ENCODE data around the gene CDCP2.

CDCP2 gene

GRCh38 chr1:54138994-54139393 lies 13.8 kb downstream of the CDCP2 start:
- no peak for TF ChIP-seq REST (IDR thresholded peaks at IDR 0.05; ENCODE audit: insufficient replicate concordance, low read depth)
- TF ChIP-seq, protein P1, sequence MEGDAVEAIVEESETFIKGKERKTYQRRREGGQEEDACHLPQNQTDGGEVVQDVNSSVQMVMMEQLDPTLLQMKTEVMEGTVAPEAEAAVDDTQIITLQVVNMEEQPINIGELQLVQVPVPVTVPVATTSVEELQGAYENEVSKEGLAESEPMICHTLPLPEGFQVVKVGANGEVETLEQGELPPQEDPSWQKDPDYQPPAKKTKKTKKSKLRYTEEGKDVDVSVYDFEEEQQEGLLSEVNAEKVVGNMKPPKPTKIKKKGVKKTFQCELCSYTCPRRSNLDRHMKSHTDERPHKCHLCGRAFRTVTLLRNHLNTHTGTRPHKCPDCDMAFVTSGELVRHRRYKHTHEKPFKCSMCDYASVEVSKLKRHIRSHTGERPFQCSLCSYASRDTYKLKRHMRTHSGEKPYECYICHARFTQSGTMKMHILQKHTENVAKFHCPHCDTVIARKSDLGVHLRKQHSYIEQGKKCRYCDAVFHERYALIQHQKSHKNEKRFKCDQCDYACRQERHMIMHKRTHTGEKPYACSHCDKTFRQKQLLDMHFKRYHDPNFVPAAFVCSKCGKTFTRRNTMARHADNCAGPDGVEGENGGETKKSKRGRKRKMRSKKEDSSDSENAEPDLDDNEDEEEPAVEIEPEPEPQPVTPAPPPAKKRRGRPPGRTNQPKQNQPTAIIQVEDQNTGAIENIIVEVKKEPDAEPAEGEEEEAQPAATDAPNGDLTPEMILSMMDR (IDR thresholded peaks at IDR 0.05; ENCODE audit: insufficient read depth, low read length) = no peak
- TF ChIP-seq SPI1 (IDR thresholded peaks at IDR 0.05; ENCODE audit: borderline replicate concordance, low read depth) = no peak
- no peak for TF ChIP-seq GABPA (IDR thresholded peaks at IDR 0.05; ENCODE audit: low read depth)
- TF ChIP-seq POLR2AphosphoS5 (IDR thresholded peaks at IDR 0.05; ENCODE audit: low read depth) = no peak
- no peak for DNase-seq (ENCODE audit: low read depth in 1 of 2, low spot score in 1 of 2)

GRCh38 chr1:54137534-54138061 lies 15.2 kb downstream of the CDCP2 start:
- no peaks in the 10 kb centered on the region for H3K27me3 ChIP-seq (ENCODE audit: insufficient read depth, poor library complexity, severe bottlenecking)
- no peak for DNase-seq (ENCODE audit: low read depth in 1 of 2, low spot score in 1 of 2)

More at GRCh38 chr1:54138994-54139393, 13.8 kb downstream of the CDCP2 start:
- no peak overlapping the region for H3K4me3 ChIP-seq (replicated peaks; ENCODE audit: insufficient read depth, low read length)
- no peak overlapping the region for H3K27ac ChIP-seq (replicated peaks)
- H3K27me3 ChIP-seq (ENCODE audit: insufficient read depth, poor library complexity, severe bottlenecking) = no peaks in the 10 kb centered on the region

GRCh38 chr1:54136963-54137533 lies 15.8 kb downstream of the CDCP2 start:
- no peak overlapping the region for H3K4me3 ChIP-seq (replicated peaks; ENCODE audit: insufficient read depth, low read length)
- H3K27ac ChIP-seq (replicated peaks) = no peak overlapping the region
- H3K27me3 ChIP-seq (ENCODE audit: insufficient read depth, poor library complexity, severe bottlenecking) = no peaks in the 10 kb centered on the region
- no peak for DNase-seq (ENCODE audit: low read depth in 1 of 2, low spot score in 1 of 2)
- TF ChIP-seq GABPA (IDR thresholded peaks at IDR 0.05; ENCODE audit: low read depth) = no peak
- TF ChIP-seq, protein P1 (IDR thresholded peaks at IDR 0.05; ENCODE audit: insufficient read depth, low read length) = no peak
- TF ChIP-seq SPI1 (IDR thresholded peaks at IDR 0.05; ENCODE audit: borderline replicate concordance, low read depth) = no peak
- TF ChIP-seq REST (IDR thresholded peaks at IDR 0.05; ENCODE audit: insufficient replicate concordance, low read depth) = no peak
- no peak for TF ChIP-seq POLR2AphosphoS5 (IDR thresholded peaks at IDR 0.05; ENCODE audit: low read depth)

More at GRCh38 chr1:54137534-54138061, 15.2 kb downstream of the CDCP2 start:
- no peak overlapping the region for H3K4me3 ChIP-seq (replicated peaks; ENCODE audit: insufficient read depth, low read length)
- no peak for TF ChIP-seq SPI1 (IDR thresholded peaks at IDR 0.05; ENCODE audit: borderline replicate concordance, low read depth)
- TF ChIP-seq REST (IDR thresholded peaks at IDR 0.05; ENCODE audit: insufficient replicate concordance, low read depth) = no peak
- no peak for TF ChIP-seq GABPA (IDR thresholded peaks at IDR 0.05; ENCODE audit: low read depth)
- no peak for TF ChIP-seq POLR2AphosphoS5 (IDR thresholded peaks at IDR 0.05; ENCODE audit: low read depth)
- TF ChIP-seq, protein P1 (IDR thresholded peaks at IDR 0.05; ENCODE audit: insufficient read depth, low read length) = no peak
- H3K27ac ChIP-seq (replicated peaks) = no peak overlapping the region
